Omental fat pad (tissue), 4 donors: ENCODE data around the gene NMU. TPM values are rescaled to one million over a fixed set of nuclear protein-coding genes. Genes with fewer than 3 reads are reported as not detected.
"Not testable (repeated sequence)": the region's sequence is repeated elsewhere in the genome, so short reads cannot be mapped to it uniquely, and the experiment has no call there.

Experiments used
- ATAC-seq: fragments of 150-250 bp; one replicate; pipeline ENCODE4 v1.9.1; 2016; ENCODE audit warnings: mild to moderate bottlenecking, moderate library complexity; ENCODE audit not compliant: low FRiP score
- DNase-seq: peaks from one replicate; pipeline ENCODE4 v3.0.0-alpha.2; 2019; ENCODE audit warnings: low spot score
- total RNA-seq, 4 donors: library from RNA; depleted of rRNA; stranded (reverse); fragments of >200 nt; gene quantifications; one replicate each; pipeline ENCODE4 v1.1.0, GENCODE V29; 2016
- TF ChIP-seq, protein P1 (sequence below), 3 donors: fragments of 450-650 bp; IDR thresholded peaks; one replicate each; pipeline ENCODE4 v1.5.1; 2016 to 2017; ENCODE audit warnings: antibody characterized with exemption in 3 of 3, mild to moderate bottlenecking in 3 of 3, moderate library complexity in 2 of 3

The NMU gene
- total RNA-seq, 4 donors from 2014 or later: not detected

GRCh38 chr4:55568905-55569504, 67.1 kb downstream of the NMU start:
- no peak for DNase-seq
- no peak for ATAC-seq
- TF ChIP-seq, protein P1, sequence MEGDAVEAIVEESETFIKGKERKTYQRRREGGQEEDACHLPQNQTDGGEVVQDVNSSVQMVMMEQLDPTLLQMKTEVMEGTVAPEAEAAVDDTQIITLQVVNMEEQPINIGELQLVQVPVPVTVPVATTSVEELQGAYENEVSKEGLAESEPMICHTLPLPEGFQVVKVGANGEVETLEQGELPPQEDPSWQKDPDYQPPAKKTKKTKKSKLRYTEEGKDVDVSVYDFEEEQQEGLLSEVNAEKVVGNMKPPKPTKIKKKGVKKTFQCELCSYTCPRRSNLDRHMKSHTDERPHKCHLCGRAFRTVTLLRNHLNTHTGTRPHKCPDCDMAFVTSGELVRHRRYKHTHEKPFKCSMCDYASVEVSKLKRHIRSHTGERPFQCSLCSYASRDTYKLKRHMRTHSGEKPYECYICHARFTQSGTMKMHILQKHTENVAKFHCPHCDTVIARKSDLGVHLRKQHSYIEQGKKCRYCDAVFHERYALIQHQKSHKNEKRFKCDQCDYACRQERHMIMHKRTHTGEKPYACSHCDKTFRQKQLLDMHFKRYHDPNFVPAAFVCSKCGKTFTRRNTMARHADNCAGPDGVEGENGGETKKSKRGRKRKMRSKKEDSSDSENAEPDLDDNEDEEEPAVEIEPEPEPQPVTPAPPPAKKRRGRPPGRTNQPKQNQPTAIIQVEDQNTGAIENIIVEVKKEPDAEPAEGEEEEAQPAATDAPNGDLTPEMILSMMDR (IDR thresholded peaks at IDR 0.05): no peak

DNA sequence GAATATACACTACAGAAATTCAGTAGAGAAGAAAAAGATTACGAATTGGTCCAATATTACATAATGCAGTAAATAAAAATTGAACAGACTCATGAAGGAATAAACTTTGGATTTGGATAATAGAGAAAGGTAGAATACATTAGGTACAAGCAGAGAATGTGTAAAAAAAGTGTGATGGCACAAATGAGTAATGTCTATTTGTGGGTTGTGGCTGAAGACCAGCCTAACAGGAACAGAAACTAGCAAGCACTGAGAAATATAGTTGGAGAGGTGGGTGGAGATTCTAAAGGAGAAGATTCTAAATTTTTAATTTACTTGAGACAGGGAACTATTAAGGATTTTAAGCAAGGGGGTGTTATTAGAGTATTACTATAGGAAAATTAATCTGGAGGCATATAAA, 74.2 kb downstream of the NMU start:
- DNase-seq: no peak
- TF ChIP-seq, protein P1 (IDR thresholded peaks at IDR 0.05): no peak
- ATAC-seq: no peak

DNA sequence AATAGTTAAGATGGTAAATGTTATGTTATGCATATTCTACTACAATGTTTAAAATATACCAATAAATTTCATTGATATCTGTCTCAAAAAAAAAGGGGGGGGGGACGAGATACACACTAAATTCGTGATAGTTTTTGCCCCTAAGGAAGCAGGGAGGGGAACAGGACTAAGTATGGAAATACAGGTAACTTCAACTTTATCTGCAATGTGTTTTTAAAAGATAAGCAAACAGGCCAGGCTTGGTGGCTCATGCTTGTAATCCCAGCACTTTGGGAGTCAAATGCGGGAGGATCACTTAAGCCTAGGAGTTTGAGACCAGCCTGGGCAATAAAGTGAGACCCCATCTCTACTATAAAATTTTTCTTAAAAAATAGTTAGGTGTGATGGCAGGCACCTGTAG, 76.0 kb downstream of the NMU start:
- ATAC-seq (no peak), DNase-seq (no peak)
- TF ChIP-seq, protein P1 (IDR thresholded peaks at IDR 0.05): no peak

- ATAC-seq (no peak), DNase-seq (no peak)
- TF ChIP-seq, protein P1 (IDR thresholded peaks at IDR 0.05): no peak
Measured at GRCh38 chr4:55554453-55555030, 81.6 kb downstream of the NMU start.

DNA sequence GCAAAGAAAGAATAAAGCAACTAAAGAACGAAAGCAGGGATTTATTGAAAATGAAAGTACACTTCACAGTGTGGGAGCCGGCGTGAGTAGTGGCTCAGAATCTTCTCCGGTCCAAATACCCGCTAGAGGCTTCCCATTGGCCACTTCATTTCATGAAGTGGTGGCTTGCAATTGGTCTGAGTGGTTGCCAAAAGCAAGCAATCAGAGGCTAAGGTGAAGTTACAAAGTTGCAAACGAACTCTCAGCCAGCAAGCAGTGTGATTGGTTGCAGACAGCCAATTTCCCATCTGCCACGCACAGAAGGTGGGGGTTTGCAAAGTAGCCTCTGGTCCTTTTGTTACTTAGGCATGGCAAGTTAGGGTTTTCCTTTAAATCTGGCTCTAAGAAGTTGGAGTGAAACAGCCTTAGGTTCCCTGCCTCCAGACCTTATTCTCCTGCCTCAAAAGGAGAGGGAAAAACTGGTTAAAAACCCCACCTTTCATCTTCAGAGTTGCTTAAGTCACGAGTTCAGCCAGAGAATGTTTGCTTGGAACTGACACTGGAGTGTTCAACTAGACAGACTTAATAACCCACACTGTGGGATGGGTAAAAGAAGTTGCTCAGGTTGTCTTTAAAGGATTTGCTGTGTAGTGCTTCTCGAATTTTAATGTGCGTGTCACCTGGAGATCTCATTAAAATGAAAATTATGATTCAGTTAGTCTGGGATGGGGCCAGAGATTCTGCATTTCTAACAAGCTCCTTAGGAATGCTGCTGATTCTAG, 82.5 kb downstream of the NMU start:
- DNase-seq (peak; percentile 28), ATAC-seq (peak; percentile 91)
- TF ChIP-seq, protein P1 (IDR thresholded peaks at IDR 0.05): no peak

- ATAC-seq, DNase-seq: not testable (repeated sequence)
Measured at GRCh38 chr4:55551964-55552363, 84.1 kb downstream of the NMU start.

- DNase-seq (no peak), ATAC-seq (no peak)
- TF ChIP-seq, protein P1 (IDR thresholded peaks at IDR 0.05): no peak
Measured at GRCh38 chr4:55549888-55550287, 86.2 kb downstream of the NMU start.
